Natural killer cell (primary cell): Measurements from ENCODE around the gene CDH13. TPM values are rescaled to one million over a fixed set of nuclear protein-coding genes. Genes with fewer than 3 reads are reported as not detected.

ENCODE experiments used
- ATAC-seq, 3 donors: fragments of 150-1000 bp in 2 of 3; fragments of 200-7000 bp in 1 of 3; cut with Tn5 transposase; 1 replicate in 1 of 3; 2 replicates in 2 of 3; pipeline ENCODE4 v1.10.0; 2021; ENCODE audit warnings: mild to moderate bottlenecking in 2 of 3, moderate library complexity in 2 of 3
- DNase-seq, 2 donors: peaks; one replicate each; pipeline versions ENCODE4 v3.0.0 to v3.0.0-alpha.2; 2013 to 2021; ENCODE audit warnings: mixed read lengths in 1 of 2
- H3K27ac ChIP-seq: one replicate; pipeline ENCODE4 v1.5.1; 2013; ENCODE audit warnings: mild to moderate bottlenecking, low read length
- H3K27me3 ChIP-seq: one replicate; pipeline ENCODE4 v1.6.1; 2013; ENCODE audit warnings: low read length; ENCODE audit not compliant: control insufficient read depth, insufficient read depth
- H3K36me3 ChIP-seq: one replicate; pipeline ENCODE4 v1.6.1; 2013; ENCODE audit warnings: low read length; ENCODE audit not compliant: control insufficient read depth, insufficient read depth
- H3K4me1 ChIP-seq: one replicate; pipeline ENCODE4 v1.6.1; 2013; ENCODE audit warnings: low read length; ENCODE audit not compliant: control insufficient read depth, insufficient read depth
- H3K4me3 ChIP-seq: one replicate; pipeline ENCODE4 v1.5.1; 2013; ENCODE audit warnings: low read length
- H3K9me3 ChIP-seq: one replicate; pipeline ENCODE4 v1.6.1; 2013; ENCODE audit warnings: low read length; ENCODE audit not compliant: control insufficient read depth, insufficient read depth
- H3K27ac Mint-ChIP-seq, 2 donors: one replicate each; pipeline ENCODE4 v1.8.0; 2022; ENCODE audit warnings: mild to moderate bottlenecking in 2 of 2, mixed read lengths in 2 of 2, moderate library complexity in 1 of 2
- H3K27me3 Mint-ChIP-seq, 2 donors: one replicate each; pipeline ENCODE4 v1.8.0; 2022; ENCODE audit warnings: low read depth in 2 of 2, mixed read lengths in 2 of 2
- H3K36me3 Mint-ChIP-seq: one replicate; pipeline ENCODE4 v1.8.0; 2022; ENCODE audit warnings: mixed read lengths
- H3K4me1 Mint-ChIP-seq, 2 donors: one replicate each; pipeline ENCODE4 v1.8.0; 2022; ENCODE audit warnings: mixed read lengths in 2 of 2
- H3K4me3 Mint-ChIP-seq: one replicate; pipeline ENCODE4 v1.8.0; 2022; ENCODE audit warnings: mild to moderate bottlenecking, moderate library complexity, mixed read lengths
- H3K9me3 Mint-ChIP-seq, 2 donors: one replicate each; pipeline ENCODE4 v1.8.0; 2022; ENCODE audit warnings: mixed read lengths in 2 of 2
- CTCF ChIP-seq: fragments of 200-600 bp; IDR thresholded peaks from one replicate; pipeline ENCODE4 v1.8.0; 2022; ENCODE audit warnings: antibody characterized with exemption
- WGBS: methylation state at CpG from one replicate; pipeline ENCODE4 v1.1.7; 2013; ENCODE audit warnings: missing lambda C conversion rate; ENCODE audit not compliant: insufficient coverage; 5-methylcytosine and 5-hydroxymethylcytosine counted together
- intact Hi-C: fragments of 100-400 bp; cut with micrococcal nuclease; formaldehyde crosslinking; loops from one replicate; pipeline ENCODE4 v1.14.2; 2022
- total RNA-seq, 4 donors: library from RNA; stranded (reverse); fragments of 120-200 nt in 1 of 4; gene quantifications; one replicate each; pipeline versions ENCODE4 v1.2.3 to v1.2.4, GENCODE V29; 2013 to 2022

CDH13 gene
- total RNA-seq, 3 donors from 2014 or later (not counting 1 experiment from before 2014, with no cell fraction given) = not detected

- Mint-ChIP-seq H3K4me1 (no peaks in the 10 kb centered on the region), H3K4me3 (no peak overlapping the region), H3K36me3 (no peaks in the 10 kb centered on the region), H3K27me3 (peaks cover 0 to 4% of the 10 kb centered on the region in 2 donors), H3K27ac (no peak overlapping the region), H3K9me3 (no peaks in the 10 kb centered on the region)
- ATAC-seq (no peak), DNase-seq (no peak)
- H3K4me3 ChIP-seq = no peak overlapping the region
- H3K4me1 ChIP-seq = no peaks in the 10 kb centered on the region
- no peak overlapping the region for H3K27ac ChIP-seq
- H3K27me3 ChIP-seq = no peaks in the 10 kb centered on the region
- WGBS = 85% methylated on average over 5 of the region's 5 CpGs
- TF ChIP-seq CTCF = no peak
- intact Hi-C loops = no loop called here
- H3K9me3 ChIP-seq = no peaks in the 10 kb centered on the region
- no peaks in the 10 kb centered on the region for H3K36me3 ChIP-seq
These were observed 1042.7 kb downstream of the CDH13 start for GRCh38 chr16:83669456-83669855.

- Histone ChIP-seq H3K36me3 (no peaks in the 10 kb centered on the region), H3K4me1 (no peaks in the 10 kb centered on the region), H3K27me3 (no peaks in the 10 kb centered on the region), H3K27ac (no peak overlapping the region), H3K4me3 (no peak overlapping the region), H3K9me3 (no peaks in the 10 kb centered on the region)
- 27% methylated on average over 5 of the region's 5 CpGs for WGBS
- H3K9me3 Mint-ChIP-seq = no peaks in the 10 kb centered on the region
- ATAC-seq = no peak
- intact Hi-C loops = no loop called here
- no peaks in the 10 kb centered on the region for H3K27me3 Mint-ChIP-seq
- H3K27ac Mint-ChIP-seq = no peak overlapping the region
- no peak for DNase-seq
- H3K4me3 Mint-ChIP-seq = no peak overlapping the region
- TF ChIP-seq CTCF = no peak
- H3K4me1 Mint-ChIP-seq = no peaks in the 10 kb centered on the region
- no peaks in the 10 kb centered on the region for H3K36me3 Mint-ChIP-seq
These were observed 1048.3 kb downstream of the CDH13 start for GRCh38 chr16:83674931-83675535.

- H3K27me3 ChIP-seq = no peaks in the 10 kb centered on the region
- Mint-ChIP-seq H3K9me3 (no peaks in the 10 kb centered on the region), H3K4me1 (no peaks in the 10 kb centered on the region), H3K27ac (no peak overlapping the region), H3K27me3 (no peaks in the 10 kb centered on the region), H3K4me3 (no peak overlapping the region), H3K36me3 (no peaks in the 10 kb centered on the region)
- ATAC-seq = no peak
- DNase-seq = no peak
- intact Hi-C loops = no loop called here
- TF ChIP-seq CTCF = no peak
- no peaks in the 10 kb centered on the region for H3K4me1 ChIP-seq
- H3K36me3 ChIP-seq = no peaks in the 10 kb centered on the region
- 92% methylated on average over 6 of the region's 6 CpGs for WGBS
- H3K9me3 ChIP-seq = no peaks in the 10 kb centered on the region
- H3K27ac ChIP-seq = no peak overlapping the region
- no peak overlapping the region for H3K4me3 ChIP-seq
These were observed 1049.3 kb downstream of the CDH13 start for GRCh38 chr16:83676086-83676485.

- Mint-ChIP-seq H3K4me1 (no peaks in the 10 kb centered on the region), H3K4me3 (no peak overlapping the region), H3K36me3 (no peaks in the 10 kb centered on the region), H3K27ac (no peak overlapping the region), H3K9me3 (no peaks in the 10 kb centered on the region), H3K27me3 (peaks cover 0 to 8% of the 10 kb centered on the region in 2 donors)
- TF ChIP-seq CTCF = no peak
- H3K9me3 ChIP-seq = no peaks in the 10 kb centered on the region
- H3K4me1 ChIP-seq = no peaks in the 10 kb centered on the region
- no peaks in the 10 kb centered on the region for H3K36me3 ChIP-seq
- no peak overlapping the region for H3K27ac ChIP-seq
- intact Hi-C loops = no loop called here
- H3K4me3 ChIP-seq = no peak overlapping the region
- DNase-seq (no peak), ATAC-seq (no peak)
- WGBS = 83% methylated on average over 4 of the region's 4 CpGs
- H3K27me3 ChIP-seq = no peaks in the 10 kb centered on the region
These were observed 1054.2 kb downstream of the CDH13 start for GRCh38 chr16:83680980-83681379.
